ENCODE results near the gene SHROOM2. TPM values are rescaled to one million over a fixed set of nuclear protein-coding genes. Genes with fewer than 3 reads are reported as not detected.

The SHROOM2 gene
- total and polyA plus RNA-seq, 2 of the 4 experiments (the other 2 are of a cell fraction): 8.1 to 14.2 TPM

- intact Hi-C loops (cut with micrococcal nuclease) (no loop called here), dilution Hi-C loops (cut with HindIII; ENCODE audit: low sequenced_read_pairs, unreplicated experiment) (no loop called here), in situ Hi-C loops (cut with MboI; ENCODE audit: low sequenced_read_pairs) (no loop called here)
- no TSS peak for BruUV-seq (replicated peaks)
- H2AK9ac ChIP-seq (replicated peaks; ENCODE audit: low read depth, low read length, poor library complexity): no peak overlapping the region
- no peak overlapping the region for H4K8ac ChIP-seq (ENCODE audit: low read depth in 2 of 2, low read length in 2 of 2)
- WGBS, 2 experiments (ENCODE audit: extremely low coverage in 2 of 2, insufficient read length in 1 of 2): no CpG with 5 or more reads among the region's 11 CpGs
- no peak overlapping the region for H2BK15ac ChIP-seq (ENCODE audit: low read depth, low read length)
- ChIA-PET POLR2A (ENCODE audit: unreplicated experiment) (no interaction called here), CTCF (no interaction called here)
- H3K4me1 ChIP-seq (ENCODE audit: control insufficient read depth, insufficient read depth, low read length): 0 out of 2 replicates have a peak, but pooled peaks cover 1% of the 10 kb centered on the region
- no peak overlapping the region for H2AK5ac ChIP-seq (ENCODE audit: low read depth, low read length)
- H3K4me2 ChIP-seq (ENCODE audit: low read depth, low read length): no peak overlapping the region
- H3K79me1 ChIP-seq (ENCODE audit: low read depth in 1 of 2, low read length in 2 of 2): no peaks in the 10 kb centered on the region
- H3K9ac ChIP-seq (ENCODE audit: low read depth, low read length): no peak overlapping the region
- H4K5ac ChIP-seq (ENCODE audit: low read depth, low read length): no peak overlapping the region
- H2BK5ac ChIP-seq (ENCODE audit: low read depth, low read length, poor library complexity, severe bottlenecking): no peak overlapping the region
- H2BK120ac ChIP-seq (ENCODE audit: low read depth, low read length): no peak overlapping the region
- no peaks in the 10 kb centered on the region for H4K20me1 ChIP-seq (ENCODE audit: insufficient read depth, low read length)
- no peak overlapping the region for H3K4me3 ChIP-seq (ENCODE audit: insufficient read depth, low read depth, low read length)
- H4K91ac ChIP-seq (ENCODE audit: insufficient read depth, low read depth, low read length): no peak overlapping the region
- H3K18ac ChIP-seq (ENCODE audit: low read depth, low read length): no peak overlapping the region
- no peak overlapping the region for H3K23ac ChIP-seq (ENCODE audit: low read depth, low read length)
- H3K4ac ChIP-seq (ENCODE audit: low read depth, low read length): no peak overlapping the region
- no peak for TF ChIP-seq RAD21 (IDR thresholded peaks at IDR 0.05; ENCODE audit: low read length)
- no peak for TF ChIP-seq NFE2L2 (IDR thresholded peaks at IDR 0.05; ENCODE audit: low read depth, low read length)
- no peak for TF ChIP-seq SMC3 (IDR thresholded peaks at IDR 0.05; ENCODE audit: low read depth, low read length)
- no peak for TF ChIP-seq RFX5 (IDR thresholded peaks at IDR 0.05; ENCODE audit: low read depth, low read length)
- no peak for TF ChIP-seq CEBPB (IDR thresholded peaks at IDR 0.05; ENCODE audit: low read depth, low read length)
- no peak for TF ChIP-seq USF2 (IDR thresholded peaks at IDR 0.05; ENCODE audit: low read depth, low read length)
- no peak for TF ChIP-seq POLR2A (IDR thresholded peaks at IDR 0.05; ENCODE audit: low read depth, low read length)
- TF ChIP-seq CTCF (conservative IDR thresholded peaks at IDR 0.05; ENCODE audit: low read depth, low read length): no peak
- TF ChIP-seq BHLHE40 (IDR thresholded peaks at IDR 0.05; ENCODE audit: low read depth, low read length): no peak
- H3K9me3 ChIP-seq (ENCODE audit: control insufficient read depth, insufficient read depth, low read length): peaks cover 2% of the 10 kb centered on the region
- no peak overlapping the region for H2AFZ ChIP-seq (replicated peaks; ENCODE audit: low read length, poor library complexity)
- H3K14ac ChIP-seq (replicated peaks; ENCODE audit: low read depth, low read length): no peak overlapping the region
- no peak overlapping the region for H3K56ac ChIP-seq (ENCODE audit: extremely low read depth, insufficient read depth, low read length)
- no peaks in the 10 kb centered on the region for H3K9me1 ChIP-seq (ENCODE audit: insufficient read depth, low read length)
- H2BK20ac ChIP-seq (ENCODE audit: low read depth, low read length): no peak overlapping the region
- H3K36me3 ChIP-seq (ENCODE audit: control insufficient read depth, insufficient read depth, low read length): no peaks in the 10 kb centered on the region
- ATAC-seq (ENCODE audit: low read depth): no peak
- H3K27ac ChIP-seq (ENCODE audit: insufficient read depth, low read length): no peak overlapping the region
- H3K27me3 ChIP-seq (ENCODE audit: control insufficient read depth, insufficient read depth, low read length): no peaks in the 10 kb centered on the region
- no peak for DNase-seq
These were observed 49.5 kb downstream of the SHROOM2 start for GRCh38 chrX:9835585-9836210.
